GM12878 (cell line): Measurements from ENCODE around the gene ATP2A3. TPM values are rescaled to one million over a fixed set of nuclear protein-coding genes. Genes with fewer than 3 reads are reported as not detected.
A peak's percentile ranks its signal among the peaks of the same experiment; 100 is the strongest.

Experiments
- ATAC-seq: fragments of 200-7000 bp; cut with Tn5 transposase; 3 replicates; pipeline ENCODE4 v1.9.1; 2020; ENCODE audit warnings: mild to moderate bottlenecking, moderate library complexity
- BruUV-seq: library from RNA; stranded (reverse); fragments of 400-500 nt; replicated peaks from 2 replicates; lab custom pipeline; 2021; lab: Mats Ljungman, UMichigan
- CTCF ChIA-PET: fragments of 300-600 bp; sonication (Branson Sonifier 250); formaldehyde crosslinking; extraction: SDS; loops from one replicate; lab custom pipeline; 2021; ENCODE audit warnings: inconsistent platforms; lab: Yijun Ruan, JAX
- POLR2A ChIA-PET: fragments of 350-600 bp; formaldehyde crosslinking; extraction: SDS; loops from one replicate; lab custom pipeline; 2021; ENCODE audit warnings: inconsistent platforms; lab: Charles Lee
- RAD21 ChIA-PET: fragments of 300-600 bp; sonication (Branson Sonifier 250); formaldehyde crosslinking; loops from one replicate; lab custom pipeline; 2023; ENCODE audit warnings: antibody characterized with exemption; ENCODE audit not compliant: unreplicated experiment; lab: Charles Lee
- SMC1A ChIA-PET: fragments of 300-600 bp; sonication (Branson Sonifier 250); formaldehyde crosslinking; loops from one replicate; lab custom pipeline; 2023; ENCODE audit not compliant: unreplicated experiment, uncharacterized antibody; lab: Charles Lee
- DNase-seq: peaks from one replicate; pipeline ENCODE4 v3.0.0-alpha.2; 2011; ENCODE audit warnings: low read depth, low spot score
- FAIRE-seq: peaks from 3 replicates; lab custom pipeline; 2011; peaks lifted over from hg19 to GRCh38; lab: Jason Lieb, UNC
- H2AFZ ChIP-seq: 2 replicates; pipeline ENCODE4 v1.6.0; 2011; ENCODE audit warnings: low read depth, low read length, control low read depth; ENCODE audit not compliant: control insufficient read depth
- H3K27ac ChIP-seq: 2 replicates; pipeline ENCODE4 v1.5.1; 2011; ENCODE audit warnings: control low read depth; ENCODE audit not compliant: control insufficient read depth, insufficient read depth
- H3K27me3 ChIP-seq, 2 experiments: replicated peaks in 1 of 2; 2 replicates each; pipeline versions ENCODE4 v1.6.0 to v1.6.1; 2011; ENCODE audit warnings: low read length in 1 of 2; ENCODE audit not compliant: control insufficient read depth in 2 of 2, insufficient read depth in 2 of 2
- H3K36me3 ChIP-seq, 2 experiments: 2 replicates each; pipeline ENCODE4 v1.5.1; 2011; ENCODE audit warnings: low read length in 1 of 2; ENCODE audit not compliant: control insufficient read depth in 2 of 2, insufficient read depth in 2 of 2
- H3K4me1 ChIP-seq: 2 replicates; pipeline ENCODE4 v1.6.1; 2011; ENCODE audit warnings: mild to moderate bottlenecking, low read length, moderate library complexity, mixed read lengths; ENCODE audit not compliant: control insufficient read depth, insufficient read depth
- H3K4me2 ChIP-seq: 2 replicates; pipeline ENCODE4 v1.6.0; 2011; ENCODE audit warnings: control low read depth; ENCODE audit not compliant: control insufficient read depth, insufficient read depth
- H3K4me3 ChIP-seq: fragments of 200-600 bp; sonication (generic); 2 replicates; pipeline ENCODE4 v1.5.1; 2016
- H3K79me2 ChIP-seq: 2 replicates; pipeline ENCODE4 v1.6.0; 2011; ENCODE audit warnings: low read length; ENCODE audit not compliant: control insufficient read depth, insufficient read depth
- H3K9ac ChIP-seq: 2 replicates; pipeline ENCODE4 v1.8.0; 2011; ENCODE audit warnings: low read length, control low read depth, mixed read lengths; ENCODE audit not compliant: control insufficient read depth, insufficient read depth
- H3K9me3 ChIP-seq: replicated peaks from 3 replicates; pipeline ENCODE4 v1.5.1; 2011; ENCODE audit warnings: mild to moderate bottlenecking, low read length; ENCODE audit not compliant: control insufficient read depth, insufficient read depth
- H4K20me1 ChIP-seq: 2 replicates; pipeline ENCODE4 v1.6.0; 2011; ENCODE audit not compliant: control insufficient read depth, insufficient read depth
- GATAD2B ChIP-seq: fragments of 450-650 bp; conservative IDR thresholded peaks from 2 replicates; pipeline ENCODE4 v1.6.1; 2017; ENCODE audit warnings: low read depth, mild to moderate bottlenecking, moderate library complexity
- MYB ChIP-seq: fragments of 150-350 bp; IDR thresholded peaks from 2 replicates; pipeline ENCODE4 v1.6.1; 2014; ENCODE audit warnings: mild to moderate bottlenecking, low read depth, low read length, borderline replicate concordance
- POU2F2 ChIP-seq: IDR thresholded peaks from 3 replicates; pipeline ENCODE4 v1.6.1; 2011; ENCODE audit warnings: low read depth, mild to moderate bottlenecking, low read length, borderline replicate concordance
- RFX5 ChIP-seq: IDR thresholded peaks from 2 replicates; pipeline ENCODE4 v1.6.1; 2011; ENCODE audit warnings: low read depth, low read length, improper control_type of control experiment
- TCF7 ChIP-seq: IDR thresholded peaks from 2 replicates; pipeline ENCODE4 v1.6.1; 2014; ENCODE audit warnings: antibody characterized with exemption, borderline replicate concordance
- ZZZ3 ChIP-seq: IDR thresholded peaks from 2 replicates; pipeline ENCODE4 v1.6.1; 2011; ENCODE audit warnings: low read depth; ENCODE audit not compliant: control insufficient read depth, insufficient read length
- WGBS: methylation state at CpG from one replicate; pipeline ENCODE4 v1.1.6; 2016; ENCODE audit warnings: low lambda C conversion rate; ENCODE audit not compliant: insufficient replicate concordance, insufficient coverage; ENCODE audit errors: missing lambda C conversion rate; 5-methylcytosine and 5-hydroxymethylcytosine counted together
- in situ Hi-C: fragments of 300-500 bp; cut with MboI; formaldehyde crosslinking; loops from 9 replicates; pipeline ENCODE4 v1.14.3; 2018; ENCODE audit warnings: mixed read lengths
- intact Hi-C: fragments of 100-400 bp; cut with micrococcal nuclease; formaldehyde crosslinking; loops from one replicate; pipeline ENCODE4 v1.14.2; 2022; ENCODE audit not compliant: unreplicated experiment
- polyA plus RNA-seq, 11 experiments: library from polyadenylated mRNA; depleted of rRNA in 4 of 11; unstranded in 6 of 11; stranded (reverse) in 5 of 11; fragments of >200 nt; fragmentation: Nextera tagmentation in 4 of 11; fragmentation: Illumina TruSeq in 1 of 11; extraction: Ambion mirVana in 4 of 11; extraction: Trizol in 1 of 11; gene quantifications; 1 replicate in 1 of 11; 2 replicates in 10 of 11; pipeline versions ENCODE4 v1.2.1 to v1.2.3, GENCODE V29; 2011 to 2016; ENCODE audit warnings: inconsistent platforms in 2 of 11, missing spikeins in 2 of 11, low read depth in 1 of 11
- total RNA-seq, 4 experiments: library from RNA; depleted of rRNA in 3 of 4; stranded (reverse); fragments of >200 nt in 3 of 4; fragmentation: Illumina TruSeq in 1 of 4; extraction: Trizol in 1 of 4; gene quantifications; 2 replicates each; pipeline versions ENCODE4 v1.2.1 to v1.2.3, GENCODE V29; 2013 to 2021
- TF ChIP-seq, protein P1 (sequence below): fragments of 450-650 bp; IDR thresholded peaks from 2 replicates; pipeline ENCODE4 v1.6.1; 2018; ENCODE audit warnings: borderline replicate concordance, mild to moderate bottlenecking; ENCODE audit not compliant: partially characterized antibody
- TF ChIP-seq, protein P2 (sequence below): fragments of 450-650 bp; IDR thresholded peaks from 2 replicates; pipeline ENCODE4 v1.6.1; 2017; ENCODE audit warnings: mild to moderate bottlenecking, moderate library complexity
- TF ChIP-seq, protein P3 (sequence below): IDR thresholded peaks from 2 replicates; pipeline ENCODE4 v1.6.1; 2012; ENCODE audit warnings: improper control_type of control experiment, low read depth, low read length; ENCODE audit not compliant: insufficient replicate concordance
- TF ChIP-seq, protein P4 (sequence below): IDR thresholded peaks from 2 replicates; pipeline ENCODE4 v1.6.1; 2012; ENCODE audit warnings: low read depth, low read length, improper control_type of control experiment

Gene ATP2A3
- total and polyA plus RNA-seq, 10 of the 15 experiments (the other 5 are each of a cell fraction or from before 2014, with no cell fraction given): 1.0 to 99.2 (median 37.9) TPM

DNA sequence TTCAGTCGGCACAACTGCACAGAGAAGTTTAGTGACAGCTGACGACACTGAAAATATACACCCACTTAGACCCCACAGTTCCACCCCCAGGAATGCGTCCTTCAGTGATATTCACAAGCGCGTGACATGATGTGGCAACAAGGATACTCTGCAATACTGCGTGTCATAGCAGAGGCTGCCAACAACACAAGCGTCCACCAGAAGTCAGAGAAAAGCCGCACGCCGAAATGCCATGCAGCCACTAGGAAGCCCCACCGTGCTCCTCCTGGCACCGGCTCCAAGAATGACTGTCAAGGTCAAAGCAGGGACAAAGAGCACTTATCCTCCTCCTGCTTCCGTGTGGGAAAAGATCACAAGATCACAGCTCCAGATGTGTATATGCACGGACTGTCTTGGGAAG lies 3.5 kb downstream of the ATP2A3 start:
- in situ Hi-C loops: no loop called here
- FAIRE-seq: no peak
- peak overlapping the region; percentile 97 for H3K4me2 ChIP-seq
- no peak for TF ChIP-seq MYB
- TF ChIP-seq POU2F2: no peak
- TF ChIP-seq, protein P1, sequence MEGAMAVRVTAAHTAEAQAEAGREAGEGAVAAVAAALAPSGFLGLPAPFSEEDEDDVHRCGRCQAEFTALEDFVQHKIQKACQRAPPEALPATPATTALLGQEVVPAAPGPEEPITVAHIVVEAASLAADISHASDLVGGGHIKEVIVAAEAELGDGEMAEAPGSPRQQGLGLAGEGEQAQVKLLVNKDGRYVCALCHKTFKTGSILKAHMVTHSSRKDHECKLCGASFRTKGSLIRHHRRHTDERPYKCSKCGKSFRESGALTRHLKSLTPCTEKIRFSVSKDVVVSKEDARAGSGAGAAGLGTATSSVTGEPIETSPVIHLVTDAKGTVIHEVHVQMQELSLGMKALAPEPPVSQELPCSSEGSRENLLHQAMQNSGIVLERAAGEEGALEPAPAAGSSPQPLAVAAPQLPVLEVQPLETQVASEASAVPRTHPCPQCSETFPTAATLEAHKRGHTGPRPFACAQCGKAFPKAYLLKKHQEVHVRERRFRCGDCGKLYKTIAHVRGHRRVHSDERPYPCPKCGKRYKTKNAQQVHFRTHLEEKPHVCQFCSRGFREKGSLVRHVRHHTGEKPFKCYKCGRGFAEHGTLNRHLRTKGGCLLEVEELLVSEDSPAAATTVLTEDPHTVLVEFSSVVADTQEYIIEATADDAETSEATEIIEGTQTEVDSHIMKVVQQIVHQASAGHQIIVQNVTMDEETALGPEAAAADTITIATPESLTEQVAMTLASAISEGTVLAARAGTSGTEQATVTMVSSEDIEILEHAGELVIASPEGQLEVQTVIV: no peak
- no peak for TF ChIP-seq GATAD2B
- TF ChIP-seq, protein P2, sequence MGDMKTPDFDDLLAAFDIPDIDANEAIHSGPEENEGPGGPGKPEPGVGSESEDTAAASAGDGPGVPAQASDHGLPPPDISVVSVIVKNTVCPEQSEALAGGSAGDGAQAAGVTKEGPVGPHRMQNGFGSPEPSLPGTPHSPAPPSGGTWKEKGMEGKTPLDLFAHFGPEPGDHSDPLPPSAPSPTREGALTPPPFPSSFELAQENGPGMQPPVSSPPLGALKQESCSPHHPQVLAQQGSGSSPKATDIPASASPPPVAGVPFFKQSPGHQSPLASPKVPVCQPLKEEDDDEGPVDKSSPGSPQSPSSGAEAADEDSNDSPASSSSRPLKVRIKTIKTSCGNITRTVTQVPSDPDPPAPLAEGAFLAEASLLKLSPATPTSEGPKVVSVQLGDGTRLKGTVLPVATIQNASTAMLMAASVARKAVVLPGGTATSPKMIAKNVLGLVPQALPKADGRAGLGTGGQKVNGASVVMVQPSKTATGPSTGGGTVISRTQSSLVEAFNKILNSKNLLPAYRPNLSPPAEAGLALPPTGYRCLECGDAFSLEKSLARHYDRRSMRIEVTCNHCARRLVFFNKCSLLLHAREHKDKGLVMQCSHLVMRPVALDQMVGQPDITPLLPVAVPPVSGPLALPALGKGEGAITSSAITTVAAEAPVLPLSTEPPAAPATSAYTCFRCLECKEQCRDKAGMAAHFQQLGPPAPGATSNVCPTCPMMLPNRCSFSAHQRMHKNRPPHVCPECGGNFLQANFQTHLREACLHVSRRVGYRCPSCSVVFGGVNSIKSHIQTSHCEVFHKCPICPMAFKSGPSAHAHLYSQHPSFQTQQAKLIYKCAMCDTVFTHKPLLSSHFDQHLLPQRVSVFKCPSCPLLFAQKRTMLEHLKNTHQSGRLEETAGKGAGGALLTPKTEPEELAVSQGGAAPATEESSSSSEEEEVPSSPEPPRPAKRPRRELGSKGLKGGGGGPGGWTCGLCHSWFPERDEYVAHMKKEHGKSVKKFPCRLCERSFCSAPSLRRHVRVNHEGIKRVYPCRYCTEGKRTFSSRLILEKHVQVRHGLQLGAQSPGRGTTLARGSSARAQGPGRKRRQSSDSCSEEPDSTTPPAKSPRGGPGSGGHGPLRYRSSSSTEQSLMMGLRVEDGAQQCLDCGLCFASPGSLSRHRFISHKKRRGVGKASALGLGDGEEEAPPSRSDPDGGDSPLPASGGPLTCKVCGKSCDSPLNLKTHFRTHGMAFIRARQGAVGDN: no peak
- TF ChIP-seq, protein P3, sequence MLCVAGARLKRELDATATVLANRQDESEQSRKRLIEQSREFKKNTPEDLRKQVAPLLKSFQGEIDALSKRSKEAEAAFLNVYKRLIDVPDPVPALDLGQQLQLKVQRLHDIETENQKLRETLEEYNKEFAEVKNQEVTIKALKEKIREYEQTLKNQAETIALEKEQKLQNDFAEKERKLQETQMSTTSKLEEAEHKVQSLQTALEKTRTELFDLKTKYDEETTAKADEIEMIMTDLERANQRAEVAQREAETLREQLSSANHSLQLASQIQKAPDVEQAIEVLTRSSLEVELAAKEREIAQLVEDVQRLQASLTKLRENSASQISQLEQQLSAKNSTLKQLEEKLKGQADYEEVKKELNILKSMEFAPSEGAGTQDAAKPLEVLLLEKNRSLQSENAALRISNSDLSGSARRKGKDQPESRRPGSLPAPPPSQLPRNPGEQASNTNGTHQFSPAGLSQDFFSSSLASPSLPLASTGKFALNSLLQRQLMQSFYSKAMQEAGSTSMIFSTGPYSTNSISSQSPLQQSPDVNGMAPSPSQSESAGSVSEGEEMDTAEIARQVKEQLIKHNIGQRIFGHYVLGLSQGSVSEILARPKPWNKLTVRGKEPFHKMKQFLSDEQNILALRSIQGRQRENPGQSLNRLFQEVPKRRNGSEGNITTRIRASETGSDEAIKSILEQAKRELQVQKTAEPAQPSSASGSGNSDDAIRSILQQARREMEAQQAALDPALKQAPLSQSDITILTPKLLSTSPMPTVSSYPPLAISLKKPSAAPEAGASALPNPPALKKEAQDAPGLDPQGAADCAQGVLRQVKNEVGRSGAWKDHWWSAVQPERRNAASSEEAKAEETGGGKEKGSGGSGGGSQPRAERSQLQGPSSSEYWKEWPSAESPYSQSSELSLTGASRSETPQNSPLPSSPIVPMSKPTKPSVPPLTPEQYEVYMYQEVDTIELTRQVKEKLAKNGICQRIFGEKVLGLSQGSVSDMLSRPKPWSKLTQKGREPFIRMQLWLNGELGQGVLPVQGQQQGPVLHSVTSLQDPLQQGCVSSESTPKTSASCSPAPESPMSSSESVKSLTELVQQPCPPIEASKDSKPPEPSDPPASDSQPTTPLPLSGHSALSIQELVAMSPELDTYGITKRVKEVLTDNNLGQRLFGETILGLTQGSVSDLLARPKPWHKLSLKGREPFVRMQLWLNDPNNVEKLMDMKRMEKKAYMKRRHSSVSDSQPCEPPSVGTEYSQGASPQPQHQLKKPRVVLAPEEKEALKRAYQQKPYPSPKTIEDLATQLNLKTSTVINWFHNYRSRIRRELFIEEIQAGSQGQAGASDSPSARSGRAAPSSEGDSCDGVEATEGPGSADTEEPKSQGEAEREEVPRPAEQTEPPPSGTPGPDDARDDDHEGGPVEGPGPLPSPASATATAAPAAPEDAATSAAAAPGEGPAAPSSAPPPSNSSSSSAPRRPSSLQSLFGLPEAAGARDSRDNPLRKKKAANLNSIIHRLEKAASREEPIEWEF: no peak
- TF ChIP-seq TCF7: no peak
- TF ChIP-seq RFX5: no peak
- TF ChIP-seq ZZZ3: no peak
- TF ChIP-seq, protein P4, sequence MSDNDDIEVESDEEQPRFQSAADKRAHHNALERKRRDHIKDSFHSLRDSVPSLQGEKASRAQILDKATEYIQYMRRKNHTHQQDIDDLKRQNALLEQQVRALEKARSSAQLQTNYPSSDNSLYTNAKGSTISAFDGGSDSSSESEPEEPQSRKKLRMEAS: no peak

More for the DNA sequence above, 3.5 kb downstream of the ATP2A3 start:
- no peak overlapping the region; the same call in 1 of the 2 replicates for H3K9ac ChIP-seq
- ChIA-PET CTCF (interaction anchor here (0.7 to 3.6 kb wide), 4 partner anchors 42 to 116 kb away, joined by 3 to 39 read pairs (median 4); no protein-coding TSS in a partner anchor), RAD21 (interaction anchor here (1.0 to 4.3 kb wide), 3 partner anchors 45 to 115 kb away, joined by 3 to 26 read pairs (median 4); partner anchors contain the start of gene P2RX1), SMC1A (interaction anchor here (1.9 to 3.3 kb wide), 2 partner anchors 44 to 47 kb away, joined by 8 to 20 read pairs; no protein-coding TSS in a partner anchor), POLR2A (interaction anchor here (1.6 kb wide), 1 partner anchor 47 kb away, joined by 5 read pairs; no protein-coding TSS in a partner anchor)
- H3K36me3 ChIP-seq: peaks cover 1 to 9% of the 10 kb centered on the region in 2 experiments; a peak in 2 of 4 replicates
- no peak overlapping the region for H3K27ac ChIP-seq
- H3K27me3 ChIP-seq: no peaks in the 10 kb centered on the region
- no peaks in the 10 kb centered on the region for H3K9me3 ChIP-seq
- ATAC-seq (no peak), DNase-seq (no peak)
- peaks cover 35% of the 10 kb centered on the region for H3K4me1 ChIP-seq
- H2AFZ ChIP-seq: no peak overlapping the region
- BruUV-seq: no TSS peak
- H3K79me2 ChIP-seq: peaks cover 46% of the 10 kb centered on the region
- 82% methylated on average over 14 of the region's 14 CpGs for WGBS
- H4K20me1 ChIP-seq: no peaks in the 10 kb centered on the region; the same call in 1 of the 2 replicates
- H3K4me3 ChIP-seq: peak overlapping the region; percentile 90; the same call in 1 of the 2 replicates
- intact Hi-C loops: loop anchor here (5.0 kb wide), 2 partner anchors 42 to 48 kb away; no protein-coding TSS in a partner anchor
